ENCODE results near the gene SLC12A1.

DNA sequence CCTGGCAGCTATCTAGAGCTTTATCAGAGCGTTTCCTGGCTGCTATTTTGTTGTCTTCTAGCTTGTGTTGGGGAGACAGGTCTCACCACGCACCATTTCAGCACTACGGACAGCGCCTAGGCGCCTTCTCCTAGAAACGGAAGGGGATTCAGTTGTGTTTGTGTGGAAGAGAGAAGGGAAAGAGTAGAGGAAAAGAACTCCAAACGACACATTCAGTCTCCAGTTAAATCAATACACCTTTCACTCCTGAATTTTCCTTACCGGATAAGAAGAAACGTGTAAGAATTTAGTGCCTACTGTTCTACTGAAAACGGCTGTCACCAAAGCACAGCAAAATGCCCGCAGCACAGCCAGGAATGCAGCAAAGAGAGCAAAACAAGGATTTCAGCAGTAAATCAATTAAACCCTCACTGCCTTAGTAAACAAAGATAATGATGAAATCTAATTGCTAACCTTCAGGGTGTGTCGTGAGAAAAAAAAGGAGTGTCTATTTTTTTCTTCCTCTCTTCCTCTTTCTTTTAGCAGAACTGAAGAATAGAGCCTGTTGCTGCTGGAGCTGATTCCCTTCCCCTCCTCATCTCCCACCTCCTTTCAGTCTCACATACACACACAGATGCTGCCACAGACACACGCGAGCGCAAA, 15.0 kb upstream of the SLC12A1 start:
- TF ChIP-seq, protein P1, sequence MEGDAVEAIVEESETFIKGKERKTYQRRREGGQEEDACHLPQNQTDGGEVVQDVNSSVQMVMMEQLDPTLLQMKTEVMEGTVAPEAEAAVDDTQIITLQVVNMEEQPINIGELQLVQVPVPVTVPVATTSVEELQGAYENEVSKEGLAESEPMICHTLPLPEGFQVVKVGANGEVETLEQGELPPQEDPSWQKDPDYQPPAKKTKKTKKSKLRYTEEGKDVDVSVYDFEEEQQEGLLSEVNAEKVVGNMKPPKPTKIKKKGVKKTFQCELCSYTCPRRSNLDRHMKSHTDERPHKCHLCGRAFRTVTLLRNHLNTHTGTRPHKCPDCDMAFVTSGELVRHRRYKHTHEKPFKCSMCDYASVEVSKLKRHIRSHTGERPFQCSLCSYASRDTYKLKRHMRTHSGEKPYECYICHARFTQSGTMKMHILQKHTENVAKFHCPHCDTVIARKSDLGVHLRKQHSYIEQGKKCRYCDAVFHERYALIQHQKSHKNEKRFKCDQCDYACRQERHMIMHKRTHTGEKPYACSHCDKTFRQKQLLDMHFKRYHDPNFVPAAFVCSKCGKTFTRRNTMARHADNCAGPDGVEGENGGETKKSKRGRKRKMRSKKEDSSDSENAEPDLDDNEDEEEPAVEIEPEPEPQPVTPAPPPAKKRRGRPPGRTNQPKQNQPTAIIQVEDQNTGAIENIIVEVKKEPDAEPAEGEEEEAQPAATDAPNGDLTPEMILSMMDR (conservative IDR thresholded peaks at IDR 0.05; ENCODE audit: low read length), result no peak
- TF ChIP-seq EZH2phosphoT487 (IDR thresholded peaks at IDR 0.05; ENCODE audit: borderline replicate concordance, low read depth, low read length), result no peak

All from OCI-LY7 (cell line).